HG03045 (cell line): ENCODE data around the gene OSBP2.
"Not testable (repeated sequence)": the region's sequence is repeated elsewhere in the genome, so short reads cannot be mapped to it uniquely, and the experiment has no call there.

Source experiments
- ATAC-seq: cut with Tn5 transposase; IDR thresholded peaks from one replicate; pipeline ENCODE4 v1.9.1; 2021; ENCODE audit warnings: mild to moderate bottlenecking, moderate library complexity; ENCODE audit not compliant: unreplicated experiment

The OSBP2 gene

DNA sequence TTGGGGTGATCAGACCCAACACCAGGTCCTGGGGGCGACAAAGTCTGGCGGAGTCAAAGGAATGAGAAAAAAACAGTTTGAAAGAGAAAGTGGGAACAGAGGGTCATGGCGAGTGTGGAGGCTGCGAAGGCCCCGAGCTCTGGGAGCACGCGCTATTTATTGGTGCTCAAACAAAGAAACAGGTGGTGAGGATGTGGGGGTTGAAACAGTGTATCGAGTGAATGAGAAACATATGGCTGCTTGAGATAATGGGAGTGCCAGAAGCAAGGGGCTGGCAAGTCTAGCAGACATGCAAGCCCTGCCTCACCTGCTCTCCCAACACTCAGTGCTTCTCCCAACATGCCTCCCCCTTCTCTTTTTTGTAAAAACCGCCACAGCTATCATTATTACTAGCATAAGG, 19.2 kb upstream of the OSBP2 start:
- no peak for ATAC-seq

DNA sequence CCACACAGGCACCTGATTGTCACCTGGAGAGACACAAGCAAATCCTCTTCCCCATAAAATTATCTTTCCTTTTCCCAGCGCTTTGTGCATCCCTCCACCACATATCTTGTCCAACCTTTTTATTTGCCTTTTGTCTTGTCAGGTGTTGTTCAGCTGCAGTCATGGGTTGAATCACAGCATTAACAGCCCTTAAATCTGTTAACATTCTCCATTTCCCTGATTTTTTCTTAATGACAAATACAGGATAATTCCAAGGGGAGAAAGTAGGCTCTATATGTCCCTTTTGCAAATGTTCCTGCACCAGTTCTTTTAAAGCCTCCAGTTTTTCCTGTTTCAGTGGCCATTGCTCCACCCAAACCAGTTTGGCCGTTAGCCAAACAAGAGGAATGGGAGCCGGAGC, 18.1 kb upstream of the OSBP2 start:
- not testable (repeated sequence) for ATAC-seq

DNA sequence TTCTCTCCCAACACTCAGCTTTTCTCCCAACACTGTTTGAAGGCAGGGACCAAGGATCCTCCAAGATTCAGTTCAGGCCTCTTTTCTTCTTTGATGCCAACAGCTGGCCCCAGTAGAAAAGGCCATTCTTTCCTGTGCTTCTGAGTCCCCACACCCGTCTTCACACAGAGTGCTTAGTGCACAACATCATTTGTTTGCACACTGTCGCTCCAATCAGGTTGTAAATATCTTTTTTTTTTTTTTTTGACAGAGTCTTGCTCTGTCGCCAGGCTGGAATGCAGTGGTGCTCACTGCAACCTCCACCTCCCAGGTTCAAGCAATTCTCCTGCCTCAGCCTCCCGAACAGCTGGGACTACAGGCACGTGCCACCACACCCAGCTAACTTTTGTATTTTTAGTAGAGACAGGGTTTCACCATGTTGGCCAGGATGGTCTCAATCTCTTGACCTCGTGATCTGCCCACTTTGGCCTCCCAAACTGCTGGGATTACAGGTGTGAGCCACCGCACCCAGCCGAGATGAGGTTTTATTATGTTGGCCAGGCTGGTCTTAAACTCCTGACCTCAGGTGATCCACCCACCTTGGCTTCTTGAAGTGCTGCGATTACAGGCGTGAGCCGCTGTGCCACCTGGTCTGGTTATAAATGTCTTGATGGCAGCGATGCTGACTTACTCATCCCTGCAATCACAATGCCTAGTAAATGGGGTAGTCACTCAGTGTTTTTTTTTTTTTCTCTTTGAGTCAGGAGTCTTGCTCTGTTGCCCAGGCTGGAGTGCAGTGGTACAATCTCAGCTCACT, 14.6 kb upstream of the OSBP2 start:
- ATAC-seq = not testable (repeated sequence)

DNA sequence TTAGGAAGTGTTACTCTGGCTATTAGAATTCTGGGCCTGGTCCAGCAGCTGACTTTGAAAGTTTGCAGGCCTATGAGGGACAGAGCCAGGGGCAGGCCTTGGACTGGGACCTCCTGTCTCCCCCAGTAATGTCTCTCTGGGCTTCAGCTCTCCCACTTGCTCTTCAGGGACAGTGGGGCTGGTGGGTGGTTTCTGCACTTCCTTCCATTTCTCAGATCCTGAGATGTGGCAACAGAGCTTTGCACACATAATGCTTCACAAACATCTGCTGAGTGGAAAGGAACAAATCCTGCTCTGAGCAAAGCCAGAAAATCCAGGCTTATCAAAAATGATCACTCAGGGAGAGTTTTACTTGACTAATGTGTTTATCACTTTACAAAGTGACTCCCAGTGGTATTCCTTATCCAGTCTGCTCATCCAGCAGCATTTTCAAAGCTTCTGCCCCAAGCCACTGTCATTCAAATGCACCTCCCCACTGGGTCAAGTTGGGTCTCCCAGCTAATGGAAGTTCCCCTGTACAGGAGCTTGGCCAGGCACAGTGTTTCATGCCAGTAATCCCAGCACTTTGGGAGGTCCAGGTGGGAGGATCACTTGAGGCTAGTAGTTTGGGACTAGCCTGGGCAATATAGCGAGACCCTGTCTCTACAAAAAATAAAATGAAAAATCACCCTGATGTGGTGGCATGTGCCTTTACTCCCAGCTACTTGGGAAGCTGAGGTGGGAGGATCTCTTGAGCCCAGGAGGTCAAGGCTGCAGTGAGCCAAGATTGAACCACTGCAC, 13.5 kb upstream of the OSBP2 start:
- no peak for ATAC-seq

DNA sequence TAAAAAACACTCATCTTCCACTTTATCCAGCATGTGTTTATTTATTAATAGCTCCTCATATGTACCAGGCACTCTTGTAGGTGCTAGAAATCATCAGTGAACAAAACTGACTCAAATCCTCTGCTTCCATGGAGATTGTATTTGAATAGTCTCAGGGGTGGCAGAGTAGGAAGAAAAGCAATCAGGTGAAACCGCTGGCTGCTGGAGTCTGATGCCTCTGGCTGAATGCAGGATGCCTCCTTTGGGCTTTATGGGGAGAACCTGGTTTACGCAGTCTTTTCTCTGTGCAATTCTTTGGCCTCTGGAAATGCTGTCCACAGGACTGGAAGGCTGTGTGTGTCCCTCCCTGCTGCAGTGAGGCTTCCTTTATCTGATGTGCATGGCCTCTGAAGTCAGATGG, 12.8 kb upstream of the OSBP2 start:
- no peak for ATAC-seq

DNA sequence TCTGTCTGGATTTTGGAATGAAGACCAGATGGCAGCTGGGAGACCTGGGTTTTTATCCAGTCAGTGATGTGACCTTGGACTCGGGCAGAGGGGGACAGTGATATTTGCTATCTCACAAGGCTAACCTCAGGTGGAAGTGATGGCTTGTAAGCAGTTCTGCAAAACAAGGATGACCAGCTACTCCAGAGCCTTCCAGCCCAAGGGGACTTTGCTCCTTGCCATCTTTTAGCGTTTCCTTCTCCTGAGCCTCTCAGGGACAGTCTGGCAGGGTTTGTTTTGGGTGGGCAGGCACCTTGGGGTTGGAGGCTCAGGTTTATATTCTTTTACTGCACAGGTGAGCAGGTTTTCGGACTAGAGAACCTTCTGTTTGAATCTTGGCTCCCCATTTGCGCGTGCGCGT, 9.5 kb upstream of the OSBP2 start:
- ATAC-seq = no peak

DNA sequence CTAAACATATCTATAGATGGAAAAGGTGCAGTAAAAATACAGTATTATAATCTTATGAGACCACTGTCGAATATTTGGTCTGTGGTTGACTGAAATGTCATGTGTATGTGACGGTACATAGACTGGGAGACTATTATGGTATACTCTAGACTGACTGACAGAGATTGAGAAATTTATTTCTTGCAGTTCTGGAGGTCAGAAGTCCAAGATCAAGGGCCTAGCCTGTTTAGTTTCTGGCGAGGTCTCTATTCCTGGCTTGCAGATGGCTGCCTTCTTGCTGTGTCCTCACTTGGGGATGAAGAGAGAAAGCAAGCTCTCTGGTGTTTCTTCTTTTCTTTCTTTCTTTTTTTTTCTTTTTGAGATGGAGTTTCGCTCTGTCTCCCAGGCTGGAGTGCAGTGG, 7.3 kb upstream of the OSBP2 start:
- ATAC-seq = no peak

DNA sequence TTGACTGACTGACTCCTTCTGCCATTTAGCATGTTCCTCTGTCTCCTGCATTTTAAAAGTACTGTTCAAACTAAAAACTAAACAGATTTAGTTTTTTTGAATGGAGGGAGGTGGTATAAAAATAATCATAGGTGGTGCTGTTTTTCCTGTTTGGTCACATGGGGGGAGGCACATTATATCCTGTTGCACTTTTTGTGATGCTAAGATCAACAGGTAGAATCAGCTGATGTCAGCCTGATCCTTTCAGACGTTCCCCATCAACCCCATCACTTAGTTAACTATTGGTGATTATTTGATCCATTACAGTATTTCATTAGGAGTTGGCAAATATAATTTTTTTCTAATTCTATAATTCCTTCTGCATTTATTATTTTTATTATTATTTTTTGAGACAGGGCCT, 5.1 kb upstream of the OSBP2 start:
- ATAC-seq = no peak

DNA sequence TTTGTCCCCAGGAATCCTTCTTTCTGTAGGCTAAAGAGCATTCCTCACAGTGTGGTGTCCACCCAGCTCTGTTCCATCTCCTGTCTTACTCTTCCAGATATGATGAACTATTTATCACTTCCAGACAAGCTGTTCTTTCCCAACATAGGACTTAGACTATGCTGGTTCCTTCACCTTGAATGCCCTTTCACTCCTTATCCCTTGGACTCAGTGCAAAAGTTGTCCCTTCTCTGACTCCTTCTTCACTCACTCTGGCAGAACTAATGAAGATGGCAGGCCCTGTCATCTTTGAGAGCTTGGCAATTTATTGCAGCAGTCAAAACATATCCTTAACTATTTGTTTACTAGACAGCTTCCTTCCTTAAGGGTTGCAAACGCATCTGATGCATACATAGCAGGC, 3.5 kb upstream of the OSBP2 start:
- ATAC-seq = no peak

DNA sequence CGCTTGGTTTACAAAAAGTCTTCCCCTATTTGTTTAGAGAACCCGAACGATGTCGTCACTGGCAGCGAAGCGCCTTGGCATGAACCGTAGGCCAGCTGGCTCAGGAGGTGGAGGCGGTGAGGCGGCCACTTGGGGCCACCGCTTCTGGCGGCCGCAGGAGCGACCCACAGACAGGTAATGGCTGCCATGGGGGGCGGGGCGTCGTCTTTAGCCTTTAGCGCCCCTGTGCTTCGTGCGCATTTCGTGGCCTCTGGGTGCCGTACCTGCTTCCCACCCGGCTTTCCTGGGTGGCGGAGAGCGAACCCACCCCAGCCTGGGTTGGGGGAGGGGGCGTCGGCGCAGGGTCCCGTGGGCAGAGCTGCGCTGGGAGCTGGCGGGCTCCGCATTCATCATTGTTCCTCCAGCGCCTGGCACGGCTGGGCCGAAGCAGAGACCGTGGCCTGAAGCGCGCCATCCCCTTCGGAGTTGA, 469 bp upstream of the OSBP2 start:
- no peak for ATAC-seq

DNA sequence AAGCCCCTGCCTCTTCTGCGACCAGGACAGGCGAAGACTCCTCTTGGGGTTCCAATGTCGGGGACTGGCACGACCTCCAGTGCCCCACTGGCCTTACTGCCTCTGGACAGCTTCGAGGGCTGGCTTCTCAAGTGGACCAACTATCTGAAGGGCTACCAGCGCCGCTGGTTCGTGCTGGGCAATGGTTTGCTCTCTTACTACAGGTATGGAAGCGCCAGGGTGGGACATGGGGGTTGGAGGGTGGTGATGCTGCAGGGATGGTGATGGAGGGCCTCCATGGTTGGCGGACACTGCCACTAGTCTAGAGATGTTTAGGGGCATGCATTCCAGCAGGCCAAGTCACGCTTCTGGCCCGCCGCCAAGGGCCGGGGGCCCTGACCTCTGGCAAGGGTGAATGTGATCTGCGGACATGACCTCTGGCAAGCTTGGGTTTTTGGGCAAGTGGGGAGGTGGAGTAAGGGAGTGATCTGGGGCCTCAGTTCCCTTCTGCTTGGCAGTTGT, 727 bp downstream of the OSBP2 start:
- ATAC-seq = no peak

DNA sequence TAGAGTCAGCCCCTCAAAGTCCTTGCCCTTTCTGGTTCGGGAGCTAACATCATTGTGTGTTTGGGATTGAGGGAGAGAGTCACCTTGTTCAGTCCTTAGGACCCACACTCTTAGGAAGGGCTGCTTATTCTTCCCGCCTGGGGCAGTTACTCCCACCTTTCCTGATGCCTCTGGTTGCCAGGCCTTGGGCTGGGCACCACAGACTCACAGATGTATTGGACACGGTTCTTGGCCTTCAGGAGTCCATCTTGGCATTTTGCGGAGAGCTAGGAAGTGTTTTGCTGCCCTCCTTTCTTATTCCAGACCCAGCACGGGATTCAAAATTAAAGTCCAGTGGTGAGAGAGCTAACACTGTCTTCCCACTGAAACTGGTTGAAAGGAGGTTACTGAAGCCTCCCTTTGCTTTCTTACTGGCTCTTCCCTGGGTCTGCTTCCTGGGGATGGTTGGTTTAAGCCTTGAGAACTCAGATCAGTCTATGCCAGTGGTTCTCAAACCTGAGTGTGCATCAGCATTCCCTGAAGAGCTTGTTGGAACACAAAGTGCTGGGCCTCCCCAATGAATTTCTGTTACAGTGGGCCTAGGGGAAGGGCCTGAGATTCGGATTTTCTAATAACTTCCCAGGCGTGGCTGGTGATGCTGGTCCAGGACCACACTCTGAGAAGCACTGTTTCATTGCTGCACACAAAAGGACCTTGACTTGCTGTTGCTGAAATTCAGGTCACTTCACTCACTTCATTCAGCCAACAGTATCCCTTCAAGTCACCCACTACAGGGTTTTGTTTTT, 1.4 kb downstream of the OSBP2 start:
- no peak for ATAC-seq

DNA sequence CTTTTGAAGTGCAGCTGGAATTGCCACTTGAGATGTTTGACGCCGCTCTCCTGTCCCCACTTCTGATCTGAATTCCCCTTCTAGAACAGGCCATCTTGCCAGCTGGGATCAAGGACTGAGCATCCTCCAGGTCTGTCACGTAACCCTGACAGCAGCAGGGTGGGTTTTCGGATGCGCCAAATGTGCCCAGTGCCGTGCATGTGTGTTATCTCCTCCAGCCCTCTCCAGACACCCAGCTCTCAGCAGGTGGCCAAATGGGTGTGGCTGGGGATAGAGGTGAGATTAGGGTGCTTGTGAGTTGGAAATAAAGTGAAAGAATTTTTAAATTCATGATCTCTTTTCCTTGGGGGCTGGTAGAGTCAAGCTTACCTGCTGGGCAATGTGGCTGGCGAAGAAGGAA, 3.3 kb downstream of the OSBP2 start:
- no peak for ATAC-seq

DNA sequence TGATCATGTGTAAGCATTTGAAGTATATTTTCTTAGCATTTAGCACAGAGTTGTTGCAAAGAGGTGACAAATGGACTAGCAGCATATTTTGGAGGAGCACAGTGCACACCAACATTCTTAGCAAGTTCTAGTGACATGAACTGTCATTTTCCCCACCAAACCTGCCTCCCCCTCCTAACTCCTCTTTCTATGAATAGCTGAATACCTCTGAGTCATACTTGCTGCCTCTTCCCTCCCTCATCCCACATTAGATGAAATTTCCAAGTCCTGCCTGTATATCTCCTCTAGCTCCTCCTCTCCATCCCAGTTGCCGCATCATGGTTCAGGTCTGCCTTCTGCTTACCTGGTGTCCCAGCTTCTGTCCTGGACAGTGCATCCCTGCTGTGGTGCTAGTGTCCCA, 7.2 kb downstream of the OSBP2 start:
- ATAC-seq = no peak

DNA sequence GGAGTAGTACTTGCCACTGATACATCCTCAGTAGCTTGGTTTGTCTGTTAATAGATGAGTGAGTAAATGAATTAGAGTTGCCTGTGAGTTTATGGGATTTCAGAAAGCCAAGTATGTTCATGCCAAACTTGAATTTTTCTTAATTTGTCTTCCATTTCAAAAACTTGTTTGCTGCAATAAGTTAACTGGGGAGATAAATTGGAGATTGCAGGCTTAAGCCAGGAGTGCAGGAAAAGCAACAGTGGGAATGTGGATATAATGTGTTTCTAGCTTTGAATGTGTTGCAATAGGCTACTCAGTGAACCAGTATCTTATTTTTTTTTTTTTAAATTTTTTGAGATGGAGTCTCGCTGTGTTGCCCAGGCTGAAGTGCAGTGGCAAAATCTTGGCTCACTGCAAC, 8.2 kb downstream of the OSBP2 start:
- ATAC-seq = no peak

DNA sequence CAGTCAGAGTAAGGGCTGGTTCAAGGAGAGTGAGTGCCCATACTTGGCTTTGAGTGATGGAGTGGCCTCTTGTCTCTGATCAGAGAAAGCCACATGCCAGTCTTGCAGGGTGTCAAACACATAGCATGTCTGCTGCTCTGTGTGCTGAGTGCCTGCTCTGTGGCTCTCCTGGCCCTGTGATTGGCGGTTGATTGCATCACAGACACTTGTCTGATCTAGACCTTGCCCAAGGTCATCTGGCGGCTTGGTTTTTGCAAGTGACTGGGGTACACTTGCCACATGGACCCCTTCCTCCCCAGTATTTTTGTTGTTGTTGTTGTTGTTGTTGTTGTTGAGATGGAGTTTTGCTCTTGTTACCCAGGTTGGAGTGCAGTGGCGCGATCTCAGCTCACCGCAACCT, 10.3 kb downstream of the OSBP2 start:
- ATAC-seq = no peak

DNA sequence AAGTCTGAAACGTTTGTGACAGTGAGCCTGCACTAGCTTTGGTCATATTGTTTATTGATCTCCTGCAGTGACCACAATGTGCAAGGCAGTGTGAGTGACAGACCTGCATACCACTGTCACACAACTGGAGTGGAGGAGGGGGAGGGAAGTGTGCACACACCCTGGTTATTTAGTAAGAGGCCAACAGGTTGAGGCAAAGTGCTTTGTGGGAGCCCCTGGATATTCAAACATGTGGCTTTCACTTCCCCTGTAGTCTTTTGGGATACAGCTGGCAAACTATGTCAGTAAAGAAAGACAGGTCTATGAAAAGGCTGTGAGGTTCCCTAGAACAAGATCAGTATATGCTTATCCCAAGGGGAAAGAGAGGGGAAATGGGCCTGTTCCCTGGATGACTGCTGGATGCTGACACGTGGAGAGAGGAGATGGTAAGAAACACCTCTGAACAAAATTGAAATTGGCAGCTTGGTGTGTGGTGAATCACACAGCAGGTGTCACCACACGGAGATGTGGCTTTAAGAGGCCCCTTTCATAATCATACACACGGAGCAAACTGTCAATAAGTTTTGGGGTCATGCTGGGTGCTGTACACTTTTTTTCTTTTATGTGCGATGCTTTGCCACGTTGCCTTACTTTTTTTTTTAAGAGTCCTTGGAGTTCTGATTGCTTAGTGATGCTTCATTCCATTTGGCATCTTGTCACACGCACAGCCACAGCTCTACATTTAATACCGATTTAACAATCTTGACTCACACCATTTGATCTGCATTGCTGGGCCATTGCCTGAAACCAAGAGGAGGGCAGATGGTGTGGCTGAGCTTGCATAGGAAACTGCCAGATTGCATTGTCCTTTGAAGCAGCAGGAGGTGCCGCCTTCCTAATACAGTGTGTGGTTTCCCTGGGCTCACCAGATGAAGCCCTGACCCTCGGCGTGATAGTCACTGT, 11.3 kb downstream of the OSBP2 start:
- ATAC-seq = peak; percentile 56

DNA sequence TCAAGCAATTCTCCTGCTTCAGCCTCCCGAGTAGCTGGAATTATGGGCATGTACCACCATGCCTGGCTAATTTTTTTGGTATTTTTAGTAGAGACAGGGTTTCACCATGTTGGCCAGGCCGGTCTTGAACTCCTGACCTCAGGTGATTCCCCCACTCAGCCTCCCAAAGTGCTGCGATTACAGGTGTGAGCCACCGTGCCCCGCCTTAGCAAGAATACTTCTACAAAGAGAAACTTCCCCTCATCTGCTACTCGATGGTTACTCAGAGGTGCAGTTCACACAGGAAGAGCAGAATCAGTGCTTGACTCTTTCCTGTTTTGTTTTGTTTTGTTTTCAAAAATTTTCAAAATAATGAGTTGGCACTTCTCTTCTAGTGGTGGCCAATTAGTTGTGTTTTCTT, 15.3 kb downstream of the OSBP2 start:
- not testable (repeated sequence) for ATAC-seq

DNA sequence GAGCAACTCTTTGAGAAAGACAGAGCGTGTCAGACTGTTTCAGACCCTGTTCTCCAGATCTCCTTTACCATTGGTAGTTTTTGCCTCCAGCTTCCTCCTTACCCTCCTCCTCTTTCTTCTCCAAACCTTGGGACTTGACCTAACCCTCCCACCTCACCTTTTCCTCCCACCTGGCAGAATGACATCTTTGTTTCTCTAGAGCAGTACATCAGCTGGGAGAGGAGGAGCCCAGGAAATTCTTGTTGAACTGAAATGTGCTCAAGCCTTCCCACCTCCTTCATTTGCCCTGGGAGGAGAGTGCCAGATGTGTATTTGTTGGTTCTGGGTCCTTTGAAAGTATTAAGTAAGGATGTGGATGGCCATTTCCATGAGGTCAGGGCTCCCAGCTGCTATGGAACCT, 17.4 kb downstream of the OSBP2 start:
- ATAC-seq = no peak

DNA sequence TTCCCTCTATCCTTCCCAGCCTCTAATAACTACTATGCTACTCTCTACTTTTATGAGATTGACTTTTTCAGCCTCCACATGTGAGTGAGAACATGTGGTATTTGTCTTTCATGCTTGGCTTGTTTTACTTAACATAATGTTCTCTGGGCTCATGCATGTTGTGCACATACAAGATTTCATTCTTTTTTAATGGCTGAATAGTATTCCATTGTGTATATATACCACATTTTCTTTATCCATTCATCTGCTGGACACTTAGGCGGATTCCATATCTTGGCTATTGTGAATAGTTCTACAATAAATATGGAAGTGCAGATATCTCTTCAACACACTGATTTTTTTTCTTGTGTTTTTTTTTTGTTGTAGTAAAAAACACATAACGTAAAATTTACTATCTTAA, 19.4 kb downstream of the OSBP2 start:
- ATAC-seq = no peak
